ENCODE results near the gene COL1A2. TPM values are rescaled to one million over a fixed set of nuclear protein-coding genes. Genes with fewer than 3 reads are reported as not detected.

The COL1A2 gene
- total RNA-seq, result 478 TPM

DNA sequence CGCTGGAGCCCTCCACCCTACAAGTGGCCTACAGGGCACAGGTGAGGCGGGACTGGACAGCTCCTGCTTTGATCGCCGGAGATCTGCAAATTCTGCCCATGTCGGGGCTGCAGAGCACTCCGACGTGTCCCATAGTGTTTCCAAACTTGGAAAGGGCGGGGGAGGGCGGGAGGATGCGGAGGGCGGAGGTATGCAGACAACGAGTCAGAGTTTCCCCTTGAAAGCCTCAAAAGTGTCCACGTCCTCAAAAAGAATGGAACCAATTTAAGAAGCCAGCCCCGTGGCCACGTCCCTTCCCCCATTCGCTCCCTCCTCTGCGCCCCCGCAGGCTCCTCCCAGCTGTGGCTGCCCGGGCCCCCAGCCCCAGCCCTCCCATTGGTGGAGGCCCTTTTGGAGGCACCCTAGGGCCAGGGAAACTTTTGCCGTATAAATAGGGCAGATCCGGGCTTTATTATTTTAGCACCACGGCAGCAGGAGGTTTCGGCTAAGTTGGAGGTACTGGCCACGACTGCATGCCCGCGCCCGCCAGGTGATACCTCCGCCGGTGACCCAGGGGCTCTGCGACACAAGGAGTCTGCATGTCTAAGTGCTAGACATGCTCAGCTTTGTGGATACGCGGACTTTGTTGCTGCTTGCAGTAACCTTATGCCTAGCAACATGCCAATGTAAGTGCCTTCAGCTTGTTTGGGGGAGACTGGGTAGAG is at the start of gene COL1A2:
Gene COL1A2 (plus strand): TSS at position 459 of the 704 bp plus-strand sequence. CDS start 137 bp downstream, at position 596.
- DNase-seq (ENCODE audit: low spot score), result peak; percentile 77

DNA sequence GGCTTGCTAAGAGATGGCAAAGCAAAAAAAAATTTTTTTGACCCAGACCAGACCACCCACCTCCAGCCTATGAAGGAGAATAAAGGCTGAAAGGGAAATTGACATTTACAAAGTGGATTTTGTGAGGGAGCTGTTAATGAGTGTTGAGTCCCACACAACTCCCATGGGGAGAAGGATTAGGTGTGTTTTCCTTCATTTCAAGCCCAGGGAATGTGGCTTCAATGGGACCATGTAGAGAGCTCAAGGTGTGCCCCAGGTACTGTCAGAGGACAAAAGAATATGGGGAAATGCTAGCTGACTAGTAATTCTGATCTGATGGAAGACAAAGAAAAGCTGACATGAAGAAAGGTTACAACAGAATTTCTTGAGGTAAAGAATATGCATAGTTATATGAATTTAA is 48.8 kb upstream of the COL1A2 start:
- no peak for DNase-seq (ENCODE audit: low spot score)

DNA sequence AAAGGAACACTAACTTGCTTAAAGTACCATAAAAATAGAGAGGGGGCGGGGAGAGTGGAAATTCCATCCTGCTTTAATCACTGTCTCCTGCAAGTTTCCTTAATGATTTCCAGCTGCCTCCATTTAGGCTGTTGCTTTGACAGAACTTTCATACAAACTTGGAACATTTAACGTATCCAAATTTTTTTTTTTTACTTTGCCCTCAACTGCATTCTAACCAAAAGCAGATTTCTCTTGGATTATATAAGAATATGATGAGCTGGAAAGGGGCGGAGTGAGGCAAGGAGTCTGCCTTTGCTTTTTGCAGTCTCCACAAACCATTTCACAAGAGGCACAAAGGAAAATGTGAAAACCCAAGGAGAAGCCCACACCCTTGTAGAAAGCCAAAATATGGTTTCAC is 46.6 kb upstream of the COL1A2 start:
- peak; percentile 21 for DNase-seq (ENCODE audit: low spot score)

DNA sequence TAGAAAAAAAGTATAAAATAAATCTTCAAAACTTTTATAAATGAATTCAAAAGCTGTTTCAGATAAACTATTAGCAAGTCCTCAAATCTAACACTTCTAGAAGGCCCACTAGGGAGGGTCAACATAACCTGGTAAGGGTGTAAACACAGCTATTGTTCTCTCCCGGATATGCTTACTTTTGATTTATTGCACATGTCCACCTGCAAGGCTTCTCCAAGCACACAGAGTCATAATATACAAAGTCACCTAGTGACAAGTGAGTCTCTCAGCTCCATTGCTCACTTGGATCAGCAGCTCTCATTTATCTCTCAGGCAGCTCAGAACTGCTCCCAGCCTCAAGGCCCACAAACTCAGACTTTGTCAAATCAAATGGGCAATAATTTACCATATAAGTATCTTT is 44.0 kb upstream of the COL1A2 start:
- no peak for DNase-seq (ENCODE audit: low spot score)

DNA sequence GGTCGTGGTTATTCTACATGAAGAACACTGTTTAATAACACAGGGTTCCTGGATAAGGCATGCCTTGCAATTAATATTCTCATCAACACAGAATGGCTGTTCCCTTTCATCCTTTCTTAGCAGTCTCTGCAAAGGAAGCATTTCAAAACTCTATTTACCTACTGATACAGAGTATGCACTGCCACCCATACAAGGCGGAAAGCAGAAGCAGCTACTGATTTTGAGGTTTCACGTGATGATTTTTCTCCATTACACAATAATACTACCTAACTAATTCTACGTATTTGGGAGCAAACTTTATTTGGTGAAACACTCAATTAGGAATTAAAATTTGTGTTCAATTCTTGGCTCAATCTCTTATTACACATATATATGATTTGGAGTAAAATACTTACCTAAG is 43.0 kb upstream of the COL1A2 start:
- no peak for DNase-seq (ENCODE audit: low spot score)

DNA sequence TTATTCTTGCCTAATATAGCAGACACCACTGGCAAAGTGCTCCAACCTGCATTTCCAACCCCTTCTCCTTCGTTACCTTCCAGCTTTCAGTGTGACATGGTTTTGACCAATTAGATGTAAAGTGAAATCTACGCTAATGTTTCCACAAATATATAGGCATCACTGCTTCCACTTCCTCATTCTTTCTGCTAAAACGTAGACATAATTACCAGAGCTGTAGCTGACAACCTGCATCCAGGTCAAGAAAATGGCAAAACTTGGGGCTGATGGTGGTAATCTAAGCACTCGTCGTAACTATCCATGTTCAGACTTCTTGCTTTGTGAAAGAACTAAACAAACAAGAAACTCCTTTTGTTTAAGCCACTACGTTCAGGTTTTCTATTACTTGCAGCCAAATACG is 41.8 kb upstream of the COL1A2 start:
- no peak for DNase-seq (ENCODE audit: low spot score)

DNA sequence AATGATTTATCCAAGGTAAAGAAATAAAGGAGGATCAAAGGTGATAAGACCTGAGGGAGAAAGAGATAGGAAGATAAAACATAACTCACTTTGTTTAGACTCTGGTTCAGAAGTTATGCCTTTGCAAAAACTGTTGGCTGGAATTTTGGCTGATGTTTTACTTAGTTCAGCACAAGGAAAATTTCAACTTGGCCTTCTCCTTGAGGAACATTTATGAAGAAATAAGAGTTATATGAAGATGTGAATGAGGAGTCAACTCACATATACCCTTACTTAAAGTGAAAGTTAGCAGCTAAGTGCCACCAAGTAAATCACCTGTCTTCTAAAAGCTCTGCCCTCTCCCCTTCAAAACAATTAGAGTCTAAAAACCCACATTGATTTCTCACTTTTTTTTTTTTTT is 39.7 kb upstream of the COL1A2 start:
- DNase-seq (ENCODE audit: low spot score), result no peak

DNA sequence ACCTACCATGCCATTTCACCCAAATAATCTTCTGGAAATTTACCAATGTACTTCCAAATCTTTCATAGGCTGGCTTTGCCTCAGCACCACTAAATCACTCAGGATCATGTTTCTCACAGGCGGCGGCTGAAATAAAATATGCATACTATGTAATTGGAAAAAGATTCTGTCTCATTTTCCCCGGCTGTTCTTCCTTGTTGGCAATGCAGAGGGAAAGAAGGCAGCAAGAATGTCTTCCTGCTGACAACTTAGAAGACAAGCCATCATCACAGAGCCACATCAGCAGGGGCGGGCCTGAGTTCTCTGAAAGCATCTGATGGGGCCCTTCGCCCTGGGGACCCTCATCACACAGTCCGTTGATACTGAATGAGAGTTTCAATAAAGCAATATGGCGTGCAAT is 39.2 kb upstream of the COL1A2 start:
- no peak for DNase-seq (ENCODE audit: low spot score)

DNA sequence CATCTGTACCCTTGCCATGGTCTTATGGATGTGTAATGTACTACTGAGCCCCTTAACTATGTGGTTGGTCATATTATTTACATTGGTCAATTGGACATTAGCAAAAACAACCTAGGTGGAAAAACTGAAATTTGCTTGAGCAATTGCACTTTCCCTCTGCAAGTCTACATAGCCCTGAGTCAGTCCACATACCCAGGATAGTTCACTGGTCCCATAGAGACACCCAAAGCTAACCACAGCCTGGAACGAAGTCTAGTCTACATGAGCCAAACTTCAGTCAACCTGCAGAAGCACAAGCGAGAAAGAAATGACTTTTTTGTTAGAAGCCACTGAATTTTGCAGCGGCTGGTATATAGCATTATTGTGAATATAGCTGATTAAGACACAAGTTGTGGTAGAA is 37.6 kb upstream of the COL1A2 start:
- DNase-seq (ENCODE audit: low spot score), result no peak

DNA sequence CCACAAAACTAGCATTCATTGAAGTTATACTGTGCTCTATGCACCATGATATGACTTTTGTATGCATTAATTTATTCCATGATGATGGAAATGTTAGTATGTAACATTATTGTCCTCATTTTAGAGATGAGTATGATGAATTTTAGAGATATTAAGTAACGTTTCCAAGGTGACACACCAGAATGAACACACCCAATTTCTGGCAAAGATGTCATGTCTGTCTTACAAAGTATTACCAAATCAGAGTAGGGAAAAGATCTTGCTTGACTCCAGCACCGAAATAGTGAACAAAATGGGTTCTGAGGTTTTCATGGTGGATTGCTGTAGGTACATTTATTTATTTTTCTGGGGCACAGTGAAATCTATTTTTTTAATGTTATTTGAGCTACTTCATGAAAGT is 33.8 kb upstream of the COL1A2 start:
- no peak for DNase-seq (ENCODE audit: low spot score)

DNA sequence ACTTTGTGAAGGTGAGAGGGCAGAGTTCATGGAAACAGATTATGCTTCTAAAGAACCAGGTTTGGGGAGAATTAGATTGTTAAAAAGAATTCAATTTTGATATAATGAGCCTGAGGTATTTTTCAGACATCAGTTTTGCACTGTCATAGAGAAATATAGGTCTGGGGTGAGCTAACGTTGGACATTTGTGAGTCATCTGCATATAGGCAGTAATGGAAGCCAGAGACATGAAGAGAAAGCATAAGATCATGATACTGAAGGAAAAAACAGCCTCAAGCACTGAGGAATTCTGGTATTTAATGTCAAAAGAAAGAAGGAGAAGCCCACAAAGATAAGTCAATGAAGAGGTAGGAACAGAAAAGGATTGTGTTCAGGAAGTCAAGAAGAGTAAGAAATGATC is 32.4 kb upstream of the COL1A2 start:
- no peak for DNase-seq (ENCODE audit: low spot score)

DNA sequence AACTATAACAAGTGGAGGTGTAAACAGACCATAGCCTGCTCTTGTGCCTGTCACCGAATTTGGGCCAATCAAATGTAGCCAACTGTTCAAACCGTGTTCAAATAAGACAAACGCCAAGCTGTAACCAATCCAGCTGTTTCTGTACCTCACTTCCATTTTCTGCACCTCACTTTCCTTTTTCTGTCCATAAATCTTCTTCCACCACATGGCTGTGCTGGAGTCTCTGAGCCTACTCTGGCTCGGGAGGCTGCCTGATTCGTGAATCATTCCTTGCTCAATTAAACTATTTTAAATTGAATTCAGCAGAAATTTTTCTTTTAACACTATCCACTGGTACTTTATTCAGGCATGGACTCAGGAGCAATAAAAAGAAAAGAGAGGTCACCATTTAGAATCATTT is 29.9 kb upstream of the COL1A2 start:
- no peak for DNase-seq (ENCODE audit: low spot score)

DNA sequence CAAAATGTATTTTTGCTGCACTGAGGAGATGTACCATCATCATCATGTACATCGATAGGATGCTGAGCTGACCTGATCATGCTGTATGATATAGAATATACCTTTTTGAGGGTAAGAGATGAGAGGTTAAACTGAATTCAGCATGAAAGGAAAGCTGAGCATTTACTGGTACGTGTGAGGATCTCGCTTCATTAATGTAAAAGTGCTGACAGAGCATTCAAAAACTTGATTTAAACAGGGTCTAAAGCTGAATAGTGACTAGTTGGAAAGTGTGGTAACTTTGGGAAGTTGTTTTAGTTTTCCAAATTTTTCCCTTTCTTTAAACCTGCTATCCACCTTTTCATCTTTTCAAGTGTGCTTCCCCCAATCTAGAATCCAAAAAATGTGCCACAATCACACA is 28.5 kb upstream of the COL1A2 start:
- DNase-seq (ENCODE audit: low spot score), result no peak

DNA sequence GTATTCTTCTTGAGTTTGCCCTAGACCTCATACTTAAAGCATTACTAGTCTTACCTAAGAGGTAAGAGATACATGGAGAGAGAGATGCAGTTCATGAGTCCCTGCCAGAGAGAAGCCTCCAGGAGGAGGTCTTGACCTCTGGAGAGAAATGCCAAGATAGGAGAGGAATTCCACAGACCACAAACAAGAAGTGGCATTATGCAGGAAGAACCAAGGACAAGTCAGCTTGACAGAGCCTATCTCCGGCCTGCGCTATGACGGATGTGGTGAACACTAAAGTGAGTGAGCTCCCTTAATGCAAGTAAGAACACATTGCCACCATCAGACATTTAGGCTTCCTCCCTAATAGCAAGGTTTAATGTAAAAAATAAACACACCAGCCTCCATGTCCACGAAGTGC is 27.9 kb upstream of the COL1A2 start:
- DNase-seq (ENCODE audit: low spot score), result no peak

DNA sequence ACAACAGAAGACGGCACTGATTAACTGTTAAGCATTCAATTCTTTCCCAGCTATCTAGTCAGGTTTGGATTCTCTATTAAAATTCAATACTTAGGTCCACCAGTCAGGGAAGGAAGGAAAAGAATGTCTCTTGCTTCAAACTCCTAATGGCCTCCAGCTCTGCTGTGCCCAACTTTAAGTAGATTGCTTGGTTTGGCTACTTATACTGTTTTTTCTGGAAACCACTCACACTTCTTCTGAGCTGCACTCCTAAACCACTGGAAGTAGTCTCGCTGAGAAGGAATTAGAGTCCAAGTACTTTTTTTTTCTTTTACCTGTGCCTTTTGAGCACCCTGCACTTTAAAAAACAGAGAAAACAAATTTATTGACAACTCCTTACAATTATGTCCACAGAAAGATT is 26.7 kb upstream of the COL1A2 start:
- no peak for DNase-seq (ENCODE audit: low spot score)

DNA sequence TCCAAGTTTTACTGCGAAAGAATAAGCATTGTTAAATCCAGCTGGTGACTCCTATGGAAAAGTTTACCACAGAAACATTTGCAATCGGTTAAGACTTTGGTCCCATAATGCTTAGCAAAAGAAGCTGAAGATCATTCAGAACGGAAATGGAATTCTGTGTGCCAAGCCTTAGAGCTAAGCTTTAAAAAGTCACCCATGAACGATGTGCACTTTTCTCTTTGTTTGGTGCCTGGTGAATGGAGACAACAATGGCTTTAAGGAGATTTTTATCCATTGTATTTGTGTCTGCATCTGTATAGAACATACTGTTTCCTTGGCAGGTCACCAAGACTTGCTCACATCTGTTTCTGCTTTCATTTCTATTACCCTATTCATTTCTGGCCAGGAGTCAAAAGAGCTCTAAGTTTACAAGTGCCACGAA is 26.3 kb upstream of the COL1A2 start:
- no peak for DNase-seq (ENCODE audit: low spot score)

DNA sequence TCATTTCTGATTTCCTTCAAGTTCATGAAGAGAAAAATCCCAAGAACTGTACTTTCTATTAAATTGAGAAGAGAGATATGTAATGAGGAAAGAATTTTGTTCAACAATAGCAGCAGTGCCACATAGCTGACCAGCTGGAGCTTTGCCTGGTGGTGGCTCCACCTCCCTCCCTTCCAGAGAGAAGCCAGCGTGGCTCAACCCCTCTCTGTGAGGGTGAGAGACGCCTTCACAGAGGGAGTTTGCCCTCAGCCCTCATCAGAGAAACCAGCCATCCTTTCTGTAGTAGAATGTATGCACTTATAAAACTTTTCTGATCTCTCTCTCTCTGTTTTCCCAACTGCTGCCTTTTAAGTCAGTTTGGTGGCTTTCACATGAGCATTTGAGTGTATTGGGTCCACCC is 20.5 kb upstream of the COL1A2 start:
- peak; percentile 84 for DNase-seq (ENCODE audit: low spot score)

DNA sequence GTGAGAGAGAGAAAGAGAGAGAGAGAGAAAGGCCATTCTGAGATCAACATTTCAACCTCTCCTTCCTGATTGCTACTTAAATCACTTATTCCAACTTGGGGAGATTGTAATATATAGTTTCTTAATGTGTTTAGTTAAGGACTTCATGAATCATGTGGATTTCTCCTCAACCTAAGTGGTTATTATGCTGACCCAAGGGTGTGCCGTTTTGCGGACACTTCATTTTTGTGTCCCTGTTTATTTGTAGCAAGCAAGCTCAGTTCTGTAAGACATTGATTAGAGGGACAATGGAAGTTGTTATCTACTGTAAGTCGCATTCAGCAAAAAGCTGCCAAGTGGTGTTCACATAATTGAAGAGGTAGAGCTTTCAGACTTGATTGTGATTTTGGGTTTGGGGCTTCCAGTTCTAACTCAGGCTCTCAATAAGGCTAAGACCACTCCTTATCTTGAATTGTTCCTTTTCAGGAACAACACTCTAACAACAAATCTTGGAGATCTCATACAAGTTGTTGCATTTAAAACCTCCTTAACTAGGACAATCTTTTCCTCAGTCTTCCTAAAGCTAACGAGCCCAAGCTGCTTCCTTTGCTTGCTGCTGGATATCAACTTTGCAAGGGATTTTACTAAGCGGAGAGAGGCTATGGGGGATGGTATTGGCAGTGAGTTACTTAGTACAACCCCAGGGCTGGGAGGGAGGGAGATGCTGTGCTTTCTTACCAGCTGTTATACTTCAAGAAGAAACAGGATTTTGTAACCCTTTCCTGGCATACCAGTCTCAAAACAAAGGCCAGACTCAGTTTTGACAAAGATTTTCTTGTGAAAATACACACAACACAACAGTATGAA is 19.8 kb upstream of the COL1A2 start:
- DNase-seq (ENCODE audit: low spot score), result peak; percentile 62

DNA sequence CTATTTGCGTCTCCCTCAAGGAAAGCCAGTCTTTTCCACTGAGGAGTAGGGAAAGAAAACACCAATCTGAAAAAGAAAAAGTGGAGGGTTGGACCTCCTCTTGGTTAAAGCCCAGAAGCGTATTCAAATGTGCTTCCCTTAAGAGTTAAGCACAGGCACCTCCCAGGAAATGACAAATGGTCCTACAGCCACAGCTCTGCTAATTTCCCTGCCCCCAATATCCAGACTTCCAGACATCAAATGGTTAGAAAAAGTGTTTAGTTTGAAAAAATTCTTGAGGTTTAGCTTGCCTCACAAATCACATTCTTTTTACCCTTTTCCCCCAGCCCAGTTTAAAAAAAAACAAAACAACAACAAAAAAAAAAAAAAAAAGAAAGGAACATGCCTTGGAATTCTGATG is 19.0 kb upstream of the COL1A2 start:
- peak; percentile 49 for DNase-seq (ENCODE audit: low spot score)

DNA sequence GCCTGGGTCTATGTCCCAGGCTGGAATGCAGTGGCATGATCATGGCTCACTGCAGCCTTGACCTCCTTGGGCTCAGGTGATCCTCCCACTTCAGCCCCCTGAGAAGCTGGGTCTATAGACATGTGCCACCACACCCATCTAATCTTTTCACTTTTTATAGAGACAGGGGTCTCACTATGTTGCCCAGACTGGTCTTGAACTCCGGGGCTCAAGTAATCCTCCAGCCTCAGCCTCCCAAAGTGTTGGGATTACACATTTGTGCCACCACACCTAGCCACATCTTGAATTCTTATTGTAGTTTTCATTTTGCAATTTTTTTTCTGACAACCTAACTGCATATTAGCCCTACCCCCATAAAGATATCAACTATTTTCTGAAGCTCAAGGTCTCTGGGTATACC is 18.4 kb upstream of the COL1A2 start:
- no peak for DNase-seq (ENCODE audit: low spot score)

DNA sequence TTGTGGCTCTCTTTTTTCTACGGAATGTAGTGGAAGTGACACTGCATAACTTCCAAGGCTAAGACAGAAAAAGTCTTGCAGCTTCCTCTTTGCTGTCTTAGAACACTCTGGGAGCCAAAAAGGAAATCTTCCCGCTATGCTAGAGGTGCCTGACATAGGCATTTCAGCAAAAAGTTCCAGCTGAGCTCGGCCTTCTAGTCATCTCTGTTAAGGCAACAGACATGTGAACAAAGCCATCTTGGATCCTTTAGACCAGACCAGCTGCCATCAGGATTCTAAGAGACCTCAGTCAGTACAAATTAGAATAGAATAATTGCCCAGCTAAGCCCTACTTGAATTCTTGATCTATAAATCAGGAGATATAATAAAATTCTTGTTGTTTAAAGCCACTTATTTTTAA is 16.3 kb upstream of the COL1A2 start:
- DNase-seq (ENCODE audit: low spot score), result no peak

DNA sequence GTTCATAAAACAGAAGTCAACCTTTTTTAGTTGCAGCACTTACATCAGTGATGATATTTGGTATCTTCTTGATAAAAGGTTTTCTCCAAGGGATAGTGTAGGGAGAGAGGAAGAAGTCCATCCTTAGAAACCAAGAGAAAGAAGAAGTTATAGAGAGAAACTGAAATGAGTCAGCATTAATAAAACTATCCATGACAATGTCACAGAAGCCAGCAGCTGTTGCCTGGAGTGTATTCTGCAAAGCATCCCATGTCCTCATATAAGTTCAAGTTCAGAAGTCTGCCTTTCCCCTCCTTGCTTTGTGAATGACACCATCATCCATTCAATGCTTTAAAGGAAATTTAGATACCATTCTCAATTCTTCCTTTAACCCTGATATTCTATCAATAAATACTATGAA is 14.4 kb upstream of the COL1A2 start:
- DNase-seq (ENCODE audit: low spot score), result no peak

DNA sequence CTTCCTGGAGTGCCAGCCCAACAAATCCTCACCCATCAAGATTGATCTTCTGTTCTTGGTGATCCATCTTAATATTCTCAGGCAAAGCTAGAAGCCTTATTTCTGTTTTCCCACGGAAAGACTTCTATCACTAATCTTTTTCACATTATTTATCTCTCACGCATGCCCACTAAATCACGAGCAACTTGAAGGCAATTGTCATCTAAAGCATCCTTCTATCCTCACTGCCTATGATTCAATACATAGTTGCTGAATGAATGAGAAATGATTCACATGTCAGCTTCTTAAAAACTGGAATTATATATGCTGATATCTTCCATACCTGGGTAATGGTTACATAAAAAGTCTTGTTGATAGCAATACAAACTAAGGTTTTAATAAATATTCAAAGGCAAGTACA is 12.6 kb upstream of the COL1A2 start:
- no peak for DNase-seq (ENCODE audit: low spot score)

Measured in mucosa of gallbladder (tissue), 1 donor.